ENCODE data around the gene IGSF21. TPM values are rescaled to one million over a fixed set of nuclear protein-coding genes. Genes with fewer than 3 reads are reported as not detected.

Gene IGSF21
- total RNA-seq, 1 experiment from 2014 or later, result not detected

GRCh38 chr1:18111605-18112297, 4.2 kb downstream of the IGSF21 start:
- peaks cover 82% of the 10 kb centered on the region for H3K27me3 Mint-ChIP-seq (ENCODE audit: insufficient read depth, unreplicated experiment)
- CTCF ChIA-PET, result interaction anchor here (0.9 to 1.0 kb wide), 2 partner anchors 9 to 13 kb away, joined by 3 to 4 read pairs; no protein-coding TSS in a partner anchor
- intact Hi-C loops (cut with micrococcal nuclease), result no loop called here
- peaks cover 7% of the 10 kb centered on the region for H3K4me1 Mint-ChIP-seq (ENCODE audit: insufficient read depth, unreplicated experiment)
- no peaks in the 10 kb centered on the region for H3K36me3 Mint-ChIP-seq (ENCODE audit: insufficient read depth, unreplicated experiment)
- POLR2A ChIA-PET, result no interaction called here
- BruUV-seq (replicated peaks), result no TSS peak
- no peak overlapping the region for H3K4me3 Mint-ChIP-seq (ENCODE audit: unreplicated experiment)
- H3K9me3 Mint-ChIP-seq (ENCODE audit: unreplicated experiment), result no peaks in the 10 kb centered on the region
- DNase-seq (ENCODE audit: unreplicated experiment), result no peak
- no peak overlapping the region for H3K27ac Mint-ChIP-seq (ENCODE audit: low read depth, unreplicated experiment)
- TF ChIP-seq CTCF (IDR thresholded peaks at IDR 0.05; ENCODE audit: unreplicated experiment), result no peak

DNA sequence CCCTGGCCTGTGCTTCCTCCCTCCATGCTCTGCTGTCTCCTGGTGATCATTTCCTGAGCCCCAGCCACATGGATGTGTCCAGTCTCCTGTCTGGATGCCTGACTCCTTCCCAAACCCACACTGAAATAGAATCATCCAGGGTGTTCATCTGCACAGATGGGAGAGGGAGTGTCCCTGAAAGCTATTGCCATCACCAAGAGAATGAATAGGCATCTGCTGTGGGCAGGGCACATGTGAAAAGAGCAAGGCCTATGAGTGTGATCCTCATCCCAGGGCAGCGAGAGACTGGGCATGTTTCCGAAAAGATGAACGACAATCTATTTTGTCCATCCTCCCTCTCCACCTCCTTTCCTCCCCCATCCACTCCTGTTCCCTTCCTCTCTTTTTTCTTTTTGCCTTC, 5.0 kb downstream of the IGSF21 start:
- no peaks in the 10 kb centered on the region for H3K36me3 Mint-ChIP-seq (ENCODE audit: insufficient read depth, unreplicated experiment)
- ChIA-PET CTCF (interaction anchor here (0.7 to 1.0 kb wide), 2 partner anchors 8 to 39 kb away, joined by 4 read pairs; no protein-coding TSS in a partner anchor), POLR2A (no interaction called here)
- intact Hi-C loops (cut with micrococcal nuclease), result no loop called here
- peaks cover 7% of the 10 kb centered on the region for H3K4me1 Mint-ChIP-seq (ENCODE audit: insufficient read depth, unreplicated experiment)
- no TSS peak for BruUV-seq (replicated peaks)
- no peak for TF ChIP-seq CTCF (IDR thresholded peaks at IDR 0.05; ENCODE audit: unreplicated experiment)
- H3K9me3 Mint-ChIP-seq (ENCODE audit: unreplicated experiment), result no peaks in the 10 kb centered on the region
- no peak overlapping the region for H3K27ac Mint-ChIP-seq (ENCODE audit: low read depth, unreplicated experiment)
- no peak overlapping the region for H3K4me3 Mint-ChIP-seq (ENCODE audit: unreplicated experiment)
- DNase-seq (ENCODE audit: unreplicated experiment), result no peak
- peaks cover 79% of the 10 kb centered on the region for H3K27me3 Mint-ChIP-seq (ENCODE audit: insufficient read depth, unreplicated experiment)

- Mint-ChIP-seq H3K9me3 (ENCODE audit: unreplicated experiment) (no peaks in the 10 kb centered on the region), H3K27ac (ENCODE audit: low read depth, unreplicated experiment) (no peak overlapping the region), H3K27me3 (ENCODE audit: insufficient read depth, unreplicated experiment) (peaks cover 79% of the 10 kb centered on the region), H3K4me1 (ENCODE audit: insufficient read depth, unreplicated experiment) (no peaks in the 10 kb centered on the region), H3K36me3 (ENCODE audit: insufficient read depth, unreplicated experiment) (no peaks in the 10 kb centered on the region), H3K4me3 (ENCODE audit: unreplicated experiment) (no peak overlapping the region)
- BruUV-seq (replicated peaks), result no TSS peak
- CTCF ChIA-PET, result interaction anchor here (1.0 kb wide), 1 partner anchor 14 kb away, joined by 3 read pairs; no protein-coding TSS in a partner anchor
- TF ChIP-seq CTCF (IDR thresholded peaks at IDR 0.05; ENCODE audit: unreplicated experiment), result no peak
- POLR2A ChIA-PET, result no interaction called here
- intact Hi-C loops (cut with micrococcal nuclease), result no loop called here
- DNase-seq (ENCODE audit: unreplicated experiment), result no peak
Measured at GRCh38 chr1:18114726-18115410, 7.3 kb downstream of the IGSF21 start.

DNA sequence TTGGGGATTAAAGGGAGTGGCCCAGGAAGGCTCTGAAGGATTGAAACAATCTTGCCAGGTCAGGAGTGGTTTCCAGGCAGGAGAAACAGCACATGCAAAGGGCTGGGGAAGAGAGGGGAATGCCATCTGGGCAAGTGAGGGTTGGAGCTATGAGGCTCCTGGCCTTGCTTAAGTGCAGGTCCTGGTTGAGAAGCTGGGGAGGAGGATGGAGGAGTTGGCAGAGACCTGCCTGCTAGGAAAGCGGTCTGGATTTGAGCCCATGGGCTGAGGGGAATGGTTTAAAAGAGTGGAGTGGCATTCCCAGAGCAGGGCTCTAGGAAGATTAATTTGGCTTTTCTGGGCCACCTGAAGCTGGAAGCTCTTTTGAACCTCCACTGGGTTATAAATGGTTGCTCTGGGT, 9.2 kb downstream of the IGSF21 start:
- no peak for TF ChIP-seq CTCF (IDR thresholded peaks at IDR 0.05; ENCODE audit: unreplicated experiment)
- Mint-ChIP-seq H3K36me3 (ENCODE audit: insufficient read depth, unreplicated experiment) (no peaks in the 10 kb centered on the region), H3K9me3 (ENCODE audit: unreplicated experiment) (no peaks in the 10 kb centered on the region), H3K27ac (ENCODE audit: low read depth, unreplicated experiment) (no peak overlapping the region), H3K4me3 (ENCODE audit: unreplicated experiment) (no peak overlapping the region), H3K4me1 (ENCODE audit: insufficient read depth, unreplicated experiment) (no peaks in the 10 kb centered on the region), H3K27me3 (ENCODE audit: insufficient read depth, unreplicated experiment) (peaks cover 64% of the 10 kb centered on the region)
- BruUV-seq (replicated peaks), result no TSS peak
- ChIA-PET CTCF (interaction anchor here (0.8 kb wide), 1 partner anchor 16 kb away, joined by 3 read pairs; no protein-coding TSS in a partner anchor), POLR2A (interaction anchor here (0.6 to 1.2 kb wide), 2 partner anchors 122 to 259 kb away, joined by 3 to 4 read pairs; no protein-coding TSS in a partner anchor)
- intact Hi-C loops (cut with micrococcal nuclease), result no loop called here
- DNase-seq (ENCODE audit: unreplicated experiment), result no peak
